Breast epithelium (tissue), 4 donors: ENCODE data around the gene TNFSF15. TPM values are rescaled to one million over a fixed set of nuclear protein-coding genes. Genes with fewer than 3 reads are reported as not detected.

Experiments used
- DNase-seq, 2 donors: peaks; one replicate each; pipeline ENCODE4 v3.0.0-alpha.2; 2019; ENCODE audit warnings: low spot score in 2 of 2
- H3K27ac ChIP-seq, 2 donors: fragments of 200-600 bp; sonication (generic) in 1 of 2; one replicate each; pipeline ENCODE4 v1.5.1; 2016 to 2019; ENCODE audit warnings: mild to moderate bottlenecking in 1 of 2
- H3K27me3 ChIP-seq, 2 donors: fragments of 200-600 bp; sonication (generic) in 1 of 2; one replicate each; pipeline versions ENCODE4 v1.5.1 to v1.6.0; 2017 to 2019; ENCODE audit warnings: control low read depth in 1 of 2, mild to moderate bottlenecking in 1 of 2
- H3K36me3 ChIP-seq: fragments of 200-600 bp; one replicate; pipeline ENCODE4 v1.5.1; 2019
- H3K4me1 ChIP-seq, 2 donors: fragments of 200-600 bp; sonication (generic); one replicate each; pipeline ENCODE4 v1.5.1; 2016 to 2019; ENCODE audit warnings: control low read depth in 1 of 2
- H3K4me3 ChIP-seq, 3 donors: fragments of 200-600 bp; sonication (generic); 1 replicate in 2 of 3; 2 replicates in 1 of 3; pipeline ENCODE4 v1.5.1; 2016 to 2019; ENCODE audit warnings: mild to moderate bottlenecking in 3 of 3, moderate library complexity in 2 of 3
- H3K9me3 ChIP-seq, 2 donors: fragments of 200-600 bp; sonication (generic) in 1 of 2; one replicate each; pipeline ENCODE4 v1.5.1; 2016 to 2019; ENCODE audit warnings: control low read depth in 1 of 2
- POLR2A ChIP-seq: fragments of 450-650 bp; IDR thresholded peaks from one replicate; pipeline ENCODE4 v1.6.1; 2016; ENCODE audit warnings: antibody characterized with exemption, mild to moderate bottlenecking, moderate library complexity
- POLR2AphosphoS5 ChIP-seq, 3 donors: sonication (generic); formaldehyde crosslinking; IDR thresholded peaks; one replicate each; pipeline ENCODE4 v1.6.1; 2017; ENCODE audit warnings: antibody characterized with exemption in 3 of 3
- intact Hi-C: fragments of 100-400 bp; cut with DNase I; formaldehyde crosslinking; loops from one replicate; pipeline ENCODE4 v1.15.1; 2023; ENCODE audit warnings: low total_unique reads
- total RNA-seq, 3 donors: library from RNA; depleted of rRNA; stranded (reverse); fragments of >200 nt; gene quantifications; one replicate each; pipeline ENCODE4 v1.1.0, GENCODE V29; 2016
- TF ChIP-seq, protein P1 (sequence below), 3 donors: fragments of 450-650 bp; IDR thresholded peaks; one replicate each; pipeline ENCODE4 v1.5.1; 2016 to 2017; ENCODE audit warnings: antibody characterized with exemption in 3 of 3, mild to moderate bottlenecking in 3 of 3, moderate library complexity in 3 of 3

Gene TNFSF15
- total RNA-seq, 3 donors from 2014 or later = 0.16 to 2.0 (median 0.66) TPM

DNA sequence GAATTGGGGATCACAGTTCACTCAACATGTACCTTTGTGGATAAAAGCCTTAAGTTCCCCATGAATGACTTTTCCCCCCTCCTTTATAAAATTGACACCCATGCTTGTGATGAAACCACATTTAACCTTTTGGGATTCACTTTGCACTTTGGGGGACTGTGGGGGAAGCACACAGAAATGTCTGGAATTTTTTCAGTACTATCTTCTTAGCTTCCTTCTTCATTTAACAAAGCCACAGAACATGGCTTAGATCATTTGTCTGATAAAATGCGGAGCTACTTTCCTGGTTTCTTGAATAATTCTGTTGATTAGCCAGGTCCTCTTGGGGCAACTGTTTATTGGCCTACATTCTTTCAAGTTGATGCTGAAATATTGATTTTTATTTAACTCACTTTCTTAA, 29.9 kb downstream of the TNFSF15 start:
- no peak overlapping the region for H3K27ac ChIP-seq
- no peaks in the 10 kb centered on the region for H3K27me3 ChIP-seq
- H3K4me3 ChIP-seq = no peak overlapping the region
- H3K4me1 ChIP-seq = no peaks in the 10 kb centered on the region
- no peaks in the 10 kb centered on the region for H3K9me3 ChIP-seq
- intact Hi-C loops = no loop called here
- H3K36me3 ChIP-seq = no peaks in the 10 kb centered on the region
- no peak for TF ChIP-seq POLR2A
- TF ChIP-seq POLR2AphosphoS5 (IDR thresholded peaks at IDR 0.05) = no peak
- TF ChIP-seq, protein P1, sequence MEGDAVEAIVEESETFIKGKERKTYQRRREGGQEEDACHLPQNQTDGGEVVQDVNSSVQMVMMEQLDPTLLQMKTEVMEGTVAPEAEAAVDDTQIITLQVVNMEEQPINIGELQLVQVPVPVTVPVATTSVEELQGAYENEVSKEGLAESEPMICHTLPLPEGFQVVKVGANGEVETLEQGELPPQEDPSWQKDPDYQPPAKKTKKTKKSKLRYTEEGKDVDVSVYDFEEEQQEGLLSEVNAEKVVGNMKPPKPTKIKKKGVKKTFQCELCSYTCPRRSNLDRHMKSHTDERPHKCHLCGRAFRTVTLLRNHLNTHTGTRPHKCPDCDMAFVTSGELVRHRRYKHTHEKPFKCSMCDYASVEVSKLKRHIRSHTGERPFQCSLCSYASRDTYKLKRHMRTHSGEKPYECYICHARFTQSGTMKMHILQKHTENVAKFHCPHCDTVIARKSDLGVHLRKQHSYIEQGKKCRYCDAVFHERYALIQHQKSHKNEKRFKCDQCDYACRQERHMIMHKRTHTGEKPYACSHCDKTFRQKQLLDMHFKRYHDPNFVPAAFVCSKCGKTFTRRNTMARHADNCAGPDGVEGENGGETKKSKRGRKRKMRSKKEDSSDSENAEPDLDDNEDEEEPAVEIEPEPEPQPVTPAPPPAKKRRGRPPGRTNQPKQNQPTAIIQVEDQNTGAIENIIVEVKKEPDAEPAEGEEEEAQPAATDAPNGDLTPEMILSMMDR (IDR thresholded peaks at IDR 0.05) = no peak
- no peak for DNase-seq

- H3K36me3 ChIP-seq = no peaks in the 10 kb centered on the region
- no peaks in the 10 kb centered on the region for H3K27me3 ChIP-seq
- H3K9me3 ChIP-seq = no peaks in the 10 kb centered on the region
- intact Hi-C loops = no loop called here
- no peaks in the 10 kb centered on the region for H3K4me1 ChIP-seq
- H3K4me3 ChIP-seq = no peak overlapping the region
- no peak for DNase-seq
- H3K27ac ChIP-seq = no peak overlapping the region
- no peak for TF ChIP-seq POLR2A
- TF ChIP-seq POLR2AphosphoS5 (IDR thresholded peaks at IDR 0.05) = no peak
- TF ChIP-seq, protein P1 (IDR thresholded peaks at IDR 0.05) = no peak
These were observed 30.7 kb downstream of the TNFSF15 start for GRCh38 chr9:114775121-114775520.

- Histone ChIP-seq H3K27ac (no peak overlapping the region), H3K27me3 (no peaks in the 10 kb centered on the region), H3K4me3 (no peak overlapping the region), H3K36me3 (no peaks in the 10 kb centered on the region), H3K4me1 (no peaks in the 10 kb centered on the region), H3K9me3 (no peaks in the 10 kb centered on the region)
- intact Hi-C loops = no loop called here
- TF ChIP-seq, protein P1 (IDR thresholded peaks at IDR 0.05) = no peak
- TF ChIP-seq POLR2AphosphoS5 (IDR thresholded peaks at IDR 0.05) = no peak
- no peak for DNase-seq
These were observed 31.3 kb downstream of the TNFSF15 start for GRCh38 chr9:114774524-114774923.

GRCh38 chr9:114771889-114772288, 34.0 kb downstream of the TNFSF15 start:
- Histone ChIP-seq H3K36me3 (no peaks in the 10 kb centered on the region), H3K27ac (no peak overlapping the region), H3K9me3 (no peaks in the 10 kb centered on the region), H3K4me3 (no peak overlapping the region), H3K27me3 (no peaks in the 10 kb centered on the region), H3K4me1 (no peaks in the 10 kb centered on the region)
- intact Hi-C loops = no loop called here
- no peak for DNase-seq
- TF ChIP-seq, protein P1 (IDR thresholded peaks at IDR 0.05) = no peak
- TF ChIP-seq POLR2AphosphoS5 (IDR thresholded peaks at IDR 0.05) (no peak), POLR2A (no peak)

DNA sequence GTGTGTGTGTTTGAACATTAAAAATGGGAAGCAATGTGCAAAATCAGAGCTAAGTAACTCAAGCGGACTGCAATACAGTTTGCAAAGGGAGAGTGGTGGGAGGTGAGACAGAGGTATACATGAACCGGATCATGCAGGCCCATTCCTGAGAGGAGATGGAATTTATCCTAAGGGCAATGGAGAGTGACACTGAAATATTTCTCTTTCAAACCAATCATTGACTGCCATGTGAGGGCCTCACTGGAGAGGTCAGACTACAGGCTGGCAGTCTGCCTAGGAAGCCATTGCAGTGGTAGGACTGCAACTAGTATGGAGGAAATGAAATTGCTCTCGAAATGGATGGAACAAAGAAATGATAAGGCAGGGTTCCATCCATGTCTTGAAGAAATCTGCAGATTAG, 34.8 kb downstream of the TNFSF15 start:
- no peak for DNase-seq
- no peaks in the 10 kb centered on the region for H3K27me3 ChIP-seq
- no peak overlapping the region for H3K4me3 ChIP-seq
- TF ChIP-seq POLR2AphosphoS5 (IDR thresholded peaks at IDR 0.05) (no peak), POLR2A (no peak)
- TF ChIP-seq, protein P1 (IDR thresholded peaks at IDR 0.05) = no peak
- intact Hi-C loops = no loop called here
- H3K27ac ChIP-seq = no peak overlapping the region
- no peaks in the 10 kb centered on the region for H3K4me1 ChIP-seq
- H3K9me3 ChIP-seq = no peaks in the 10 kb centered on the region
- H3K36me3 ChIP-seq = no peaks in the 10 kb centered on the region
